Mucosa of descending colon (tissue), 3 donors: ENCODE measurements around the gene TEAD3. TPM values are rescaled to one million over a fixed set of nuclear protein-coding genes. Genes with fewer than 3 reads are reported as not detected.

Experiments used
- ATAC-seq: fragments of 200-7000 bp; cut with Tn5 transposase; one replicate; pipeline ENCODE4 v1.9.1; 2020; ENCODE audit warnings: mild to moderate bottlenecking, moderate library complexity
- DNase-seq, 3 donors: peaks; one replicate each; pipeline ENCODE4 v3.0.0-alpha.2; 2020
- H3K36me3 ChIP-seq: fragments of 200-600 bp; one replicate; pipeline ENCODE4 v1.8.0; 2021; ENCODE audit warnings: low read depth, mild to moderate bottlenecking
- H3K4me1 ChIP-seq: fragments of 200-600 bp; one replicate; pipeline ENCODE4 v1.8.0; 2021; ENCODE audit warnings: low read depth, mild to moderate bottlenecking
- H3K4me3 ChIP-seq: fragments of 200-600 bp; one replicate; pipeline ENCODE4 v1.8.0; 2021; ENCODE audit warnings: mild to moderate bottlenecking
- H3K9me3 ChIP-seq: fragments of 200-600 bp; one replicate; pipeline ENCODE4 v1.8.0; 2021; ENCODE audit warnings: mild to moderate bottlenecking
- intact Hi-C, 2 donors: fragments of 100-400 bp; cut with DNase I in 1 of 2; cut with micrococcal nuclease in 1 of 2; formaldehyde crosslinking; loops; one replicate each; pipeline versions ENCODE4 v1.11.0 to v1.11.1; 2022; cut with DNase I, micrococcal nuclease
- total RNA-seq, 3 donors: library from RNA; stranded (reverse); fragmentation: NEBNext Ultra II Directional in 2 of 3; extraction: Animal tissue kit (Norgen Biotek cat#: 25700) in 2 of 3; gene quantifications; one replicate each; pipeline versions ENCODE4 v1.2.1 to v1.2.4, GENCODE V29; 2021 to 2023
- TF ChIP-seq, protein P1 (sequence below): fragments of 200-600 bp; IDR thresholded peaks from one replicate; pipeline ENCODE4 v1.8.0; 2022; ENCODE audit warnings: antibody characterized with exemption, mild to moderate bottlenecking
- donor health status: DM: no; HTN: no; CAD: no; lungs with moderate emphysema.
- donor health status: DM: no; HTN: no; CAD: no.
- donor health status: DM: no; HTN: yes; CAD: no.

TEAD3 gene
- total RNA-seq, 3 donors from 2014 or later, result 28.3 to 98.0 (median 28.8) TPM

- H3K4me1 ChIP-seq, result peaks cover 45% of the 10 kb centered on the region
- ATAC-seq, result no peak
- H3K4me3 ChIP-seq, result no peak overlapping the region
- DNase-seq, result peak in 1 of 3 donors; percentile 44
- intact Hi-C loops, result no loop called here
- no peaks in the 10 kb centered on the region for H3K9me3 ChIP-seq
- TF ChIP-seq, protein P1, sequence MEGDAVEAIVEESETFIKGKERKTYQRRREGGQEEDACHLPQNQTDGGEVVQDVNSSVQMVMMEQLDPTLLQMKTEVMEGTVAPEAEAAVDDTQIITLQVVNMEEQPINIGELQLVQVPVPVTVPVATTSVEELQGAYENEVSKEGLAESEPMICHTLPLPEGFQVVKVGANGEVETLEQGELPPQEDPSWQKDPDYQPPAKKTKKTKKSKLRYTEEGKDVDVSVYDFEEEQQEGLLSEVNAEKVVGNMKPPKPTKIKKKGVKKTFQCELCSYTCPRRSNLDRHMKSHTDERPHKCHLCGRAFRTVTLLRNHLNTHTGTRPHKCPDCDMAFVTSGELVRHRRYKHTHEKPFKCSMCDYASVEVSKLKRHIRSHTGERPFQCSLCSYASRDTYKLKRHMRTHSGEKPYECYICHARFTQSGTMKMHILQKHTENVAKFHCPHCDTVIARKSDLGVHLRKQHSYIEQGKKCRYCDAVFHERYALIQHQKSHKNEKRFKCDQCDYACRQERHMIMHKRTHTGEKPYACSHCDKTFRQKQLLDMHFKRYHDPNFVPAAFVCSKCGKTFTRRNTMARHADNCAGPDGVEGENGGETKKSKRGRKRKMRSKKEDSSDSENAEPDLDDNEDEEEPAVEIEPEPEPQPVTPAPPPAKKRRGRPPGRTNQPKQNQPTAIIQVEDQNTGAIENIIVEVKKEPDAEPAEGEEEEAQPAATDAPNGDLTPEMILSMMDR, result no peak
- H3K36me3 ChIP-seq, result no peaks in the 10 kb centered on the region
Observed at GRCh38 chr6:35492258-35492973, 4.5 kb downstream of the TEAD3 start.

- H3K4me1 ChIP-seq, result peaks cover 52% of the 10 kb centered on the region
- TF ChIP-seq, protein P1, result no peak
- intact Hi-C loops, result no loop called here
- DNase-seq (no peak), ATAC-seq (no peak)
- no peaks in the 10 kb centered on the region for H3K9me3 ChIP-seq
- H3K36me3 ChIP-seq, result no peaks in the 10 kb centered on the region
- H3K4me3 ChIP-seq, result no peak overlapping the region
Observed at GRCh38 chr6:35491558-35492257, 5.2 kb downstream of the TEAD3 start.

- DNase-seq, result no peak
- Histone ChIP-seq H3K9me3 (no peaks in the 10 kb centered on the region), H3K36me3 (no peaks in the 10 kb centered on the region), H3K4me3 (no peak overlapping the region), H3K4me1 (peaks cover 55% of the 10 kb centered on the region)
- intact Hi-C loops, result no loop called here
- ATAC-seq, result no peak
- TF ChIP-seq, protein P1, result no peak
Observed at GRCh38 chr6:35490821-35491557, 5.9 kb downstream of the TEAD3 start.

- H3K4me1 ChIP-seq, result peaks cover 51% of the 10 kb centered on the region
- intact Hi-C loops, result no loop called here
- H3K9me3 ChIP-seq, result no peaks in the 10 kb centered on the region
- H3K4me3 ChIP-seq, result no peak overlapping the region
- DNase-seq, result peak; percentile 66 to 80 (median 76)
- TF ChIP-seq, protein P1, result no peak
- H3K36me3 ChIP-seq, result no peaks in the 10 kb centered on the region
- no peak for ATAC-seq
Observed at GRCh38 chr6:35489995-35490791, 6.7 kb downstream of the TEAD3 start.

DNA sequence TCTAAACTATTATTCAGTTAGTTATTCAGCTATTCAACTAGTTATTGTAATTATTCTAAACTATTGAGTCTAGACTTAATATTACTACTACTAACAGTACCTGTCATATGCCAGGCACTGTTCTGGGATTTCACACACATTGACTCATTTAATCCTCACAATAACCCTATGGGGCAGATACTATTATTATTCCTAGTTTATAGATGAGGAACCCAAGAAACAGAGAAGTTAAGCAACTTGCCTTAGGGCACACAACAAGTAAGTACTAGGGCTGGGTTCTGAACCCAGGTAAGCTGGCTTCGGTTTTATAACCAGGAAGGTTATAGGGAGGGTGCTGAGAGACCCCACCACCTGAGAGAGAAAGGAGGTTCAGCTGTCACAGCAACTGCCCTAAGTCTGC, 7.8 kb downstream of the TEAD3 start:
- no peaks in the 10 kb centered on the region for H3K36me3 ChIP-seq
- TF ChIP-seq, protein P1, result no peak
- H3K4me3 ChIP-seq, result no peak overlapping the region
- no peak for DNase-seq
- no peak for ATAC-seq
- intact Hi-C loops, result no loop called here
- H3K9me3 ChIP-seq, result no peaks in the 10 kb centered on the region
- H3K4me1 ChIP-seq, result peaks cover 44% of the 10 kb centered on the region
